ENCODE results near the gene CATSPERB. TPM values are rescaled to one million over a fixed set of nuclear protein-coding genes. Genes with fewer than 3 reads are reported as not detected.
"Not testable (repeated sequence)": the region's sequence is repeated elsewhere in the genome, so short reads cannot be mapped to it uniquely, and the experiment has no call there.

Gene CATSPERB
- total RNA-seq, 1 donor from 2014 or later: not detected

- no peak for DNase-seq
- ATAC-seq (ENCODE audit: low read depth): no peak
- ChIA-PET POLR2A (no interaction called here), CTCF (no interaction called here)
- Mint-ChIP-seq H3K4me1 (no peaks in the 10 kb centered on the region), H3K27me3 (peaks cover 3% of the 10 kb centered on the region), H3K36me3 (ENCODE audit: low read depth) (no peaks in the 10 kb centered on the region), H3K9me3 (peaks cover 15% of the 10 kb centered on the region), H3K4me3 (no peak overlapping the region), H3K27ac (no peak overlapping the region)
- TF ChIP-seq CTCF (IDR thresholded peaks at IDR 0.05): no peak
- intact Hi-C loops (cut with micrococcal nuclease): no loop called here
These were observed 185.8 kb downstream of the CATSPERB start for GRCh38 chr14:91545946-91546716.

- ChIA-PET CTCF (no interaction called here), POLR2A (interaction anchor here (0.7 kb wide), 1 partner anchor 29 kb away, joined by 3 read pairs; no protein-coding TSS in a partner anchor)
- no peak overlapping the region for H3K27ac Mint-ChIP-seq
- H3K4me1 Mint-ChIP-seq: no peaks in the 10 kb centered on the region
- no peak for DNase-seq
- H3K4me3 Mint-ChIP-seq: no peak overlapping the region
- no peak for ATAC-seq (ENCODE audit: low read depth)
- H3K9me3 Mint-ChIP-seq: peaks cover 15% of the 10 kb centered on the region
- intact Hi-C loops (cut with micrococcal nuclease): no loop called here
- TF ChIP-seq CTCF (IDR thresholded peaks at IDR 0.05): no peak
- H3K36me3 Mint-ChIP-seq (ENCODE audit: low read depth): no peaks in the 10 kb centered on the region
- peaks cover 3% of the 10 kb centered on the region for H3K27me3 Mint-ChIP-seq
These were observed 186.7 kb downstream of the CATSPERB start for GRCh38 chr14:91545204-91545603.

GRCh38 chr14:91536327-91536726, 195.6 kb downstream of the CATSPERB start:
- H3K4me3 Mint-ChIP-seq: no peak overlapping the region
- no peaks in the 10 kb centered on the region for H3K4me1 Mint-ChIP-seq
- H3K27ac Mint-ChIP-seq: no peak overlapping the region
- H3K36me3 Mint-ChIP-seq (ENCODE audit: low read depth): no peaks in the 10 kb centered on the region
- no peak for ATAC-seq (ENCODE audit: low read depth)
- no peak for DNase-seq
- peaks cover under 1% of the 10 kb centered on the region for H3K9me3 Mint-ChIP-seq
- intact Hi-C loops (cut with micrococcal nuclease): no loop called here
- POLR2A ChIA-PET: no interaction called here
- CTCF ChIA-PET: no interaction called here
- no peak for TF ChIP-seq CTCF (IDR thresholded peaks at IDR 0.05)
- H3K27me3 Mint-ChIP-seq: peaks cover 20% of the 10 kb centered on the region

GRCh38 chr14:91534059-91534458, 197.8 kb downstream of the CATSPERB start:
- H3K36me3 Mint-ChIP-seq (ENCODE audit: low read depth); CTCF ChIA-PET: not testable (repeated sequence)

GRCh38 chr14:91533623-91534022, 198.3 kb downstream of the CATSPERB start:
- TF ChIP-seq CTCF (IDR thresholded peaks at IDR 0.05): no peak
- DNase-seq (no peak), ATAC-seq (ENCODE audit: low read depth) (no peak)
- Mint-ChIP-seq H3K4me3 (no peak overlapping the region), H3K4me1 (no peaks in the 10 kb centered on the region), H3K36me3 (ENCODE audit: low read depth) (no peaks in the 10 kb centered on the region), H3K27me3 (peaks cover 20% of the 10 kb centered on the region), H3K9me3 (no peaks in the 10 kb centered on the region), H3K27ac (no peak overlapping the region)
- intact Hi-C loops (cut with micrococcal nuclease): no loop called here
- ChIA-PET CTCF (no interaction called here), POLR2A (no interaction called here)

More at GRCh38 chr14:91534059-91534458, 197.8 kb downstream of the CATSPERB start:
- H3K9me3 Mint-ChIP-seq; H3K4me3 Mint-ChIP-seq; H3K27ac Mint-ChIP-seq; H3K4me1 Mint-ChIP-seq; POLR2A ChIA-PET; intact Hi-C loops (cut with micrococcal nuclease); DNase-seq; ATAC-seq (ENCODE audit: low read depth): not testable (repeated sequence)
- H3K27me3 Mint-ChIP-seq: peaks cover 20% of the 10 kb centered on the region

Other genes starting within 250 kb of the CATSPERB start
- gene PPP4R3A, start 221.8 kb downstream of the CATSPERB start, total RNA-seq: 138 and 141 TPM in 2 replicates
- 9.4 and 12.1 TPM in 2 replicates for gene TC2N, start 135.4 kb upstream of the CATSPERB start, total RNA-seq
- gene FBLN5, start 215.6 kb upstream of the CATSPERB start, total RNA-seq: not detected in 2 replicates